Measurements from ENCODE around the gene TMEM92. TPM values are rescaled to one million over a fixed set of nuclear protein-coding genes. Genes with fewer than 3 reads are reported as not detected.

The TMEM92 gene
- total RNA-seq, 3 donors from 2014 or later: 0.33 TPM; not detected in 2

DNA sequence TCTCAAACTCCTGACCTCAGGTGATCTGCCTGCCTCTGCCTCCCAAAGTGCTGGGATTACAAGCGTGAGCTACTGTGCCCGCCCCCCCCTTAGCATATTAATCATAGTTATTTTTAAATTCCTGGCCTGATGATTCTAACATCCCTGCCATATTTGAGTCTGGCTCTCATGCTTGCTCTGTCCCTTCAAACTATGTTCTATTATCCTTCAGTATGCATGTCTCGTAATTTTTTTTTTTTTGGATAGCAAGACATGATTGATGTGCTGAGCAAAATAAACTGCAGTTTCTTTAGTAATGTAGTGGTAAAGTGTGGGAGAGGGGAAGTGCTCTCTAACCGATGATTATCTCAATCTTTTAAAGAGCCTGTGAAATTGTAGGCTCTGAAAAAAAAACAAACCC, 34.3 kb upstream of the TMEM92 start:
- Histone ChIP-seq H3K36me3 (no peaks in the 10 kb centered on the region), H3K9me3 (no peaks in the 10 kb centered on the region), H3K4me1 (no peaks in the 10 kb centered on the region), H3K4me3 (no peak overlapping the region), H3K27me3 (no peaks in the 10 kb centered on the region), H3K27ac (no peak overlapping the region)
- DNase-seq (ENCODE audit: low spot score in 2 of 2): no peak
- intact Hi-C loops (cut with DNase I; ENCODE audit: low total_unique reads): no loop called here
- TF ChIP-seq, protein P1, sequence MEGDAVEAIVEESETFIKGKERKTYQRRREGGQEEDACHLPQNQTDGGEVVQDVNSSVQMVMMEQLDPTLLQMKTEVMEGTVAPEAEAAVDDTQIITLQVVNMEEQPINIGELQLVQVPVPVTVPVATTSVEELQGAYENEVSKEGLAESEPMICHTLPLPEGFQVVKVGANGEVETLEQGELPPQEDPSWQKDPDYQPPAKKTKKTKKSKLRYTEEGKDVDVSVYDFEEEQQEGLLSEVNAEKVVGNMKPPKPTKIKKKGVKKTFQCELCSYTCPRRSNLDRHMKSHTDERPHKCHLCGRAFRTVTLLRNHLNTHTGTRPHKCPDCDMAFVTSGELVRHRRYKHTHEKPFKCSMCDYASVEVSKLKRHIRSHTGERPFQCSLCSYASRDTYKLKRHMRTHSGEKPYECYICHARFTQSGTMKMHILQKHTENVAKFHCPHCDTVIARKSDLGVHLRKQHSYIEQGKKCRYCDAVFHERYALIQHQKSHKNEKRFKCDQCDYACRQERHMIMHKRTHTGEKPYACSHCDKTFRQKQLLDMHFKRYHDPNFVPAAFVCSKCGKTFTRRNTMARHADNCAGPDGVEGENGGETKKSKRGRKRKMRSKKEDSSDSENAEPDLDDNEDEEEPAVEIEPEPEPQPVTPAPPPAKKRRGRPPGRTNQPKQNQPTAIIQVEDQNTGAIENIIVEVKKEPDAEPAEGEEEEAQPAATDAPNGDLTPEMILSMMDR (IDR thresholded peaks at IDR 0.05): no peak
- TF ChIP-seq POLR2AphosphoS5 (IDR thresholded peaks at IDR 0.05): no peak
- no peak for TF ChIP-seq POLR2A (IDR thresholded peaks at IDR 0.05)

DNA sequence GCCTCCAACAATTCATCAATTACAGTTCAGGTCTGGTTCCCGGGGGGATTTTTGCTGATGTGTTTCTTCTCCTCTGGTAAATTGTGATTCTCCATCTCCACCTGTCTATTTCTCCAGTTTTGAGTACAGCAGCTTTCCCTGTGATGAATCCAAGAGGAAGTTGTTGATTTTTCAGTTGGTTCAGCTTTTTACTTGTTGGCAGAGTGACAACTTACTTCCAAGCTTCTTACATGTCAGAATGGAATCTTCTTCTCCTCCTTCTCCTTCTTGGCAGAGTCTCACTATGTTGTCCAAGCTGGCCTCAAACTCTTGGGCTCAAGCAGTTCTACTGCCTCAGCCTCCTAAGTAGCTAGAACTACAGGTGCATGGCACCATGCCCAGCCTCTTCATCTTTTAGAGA, 33.4 kb upstream of the TMEM92 start:
- DNase-seq (ENCODE audit: low spot score in 2 of 2): no peak
- H3K4me3 ChIP-seq: no peak overlapping the region
- H3K4me1 ChIP-seq: no peaks in the 10 kb centered on the region
- TF ChIP-seq, protein P1 (IDR thresholded peaks at IDR 0.05): no peak
- TF ChIP-seq POLR2A (IDR thresholded peaks at IDR 0.05) (no peak), POLR2AphosphoS5 (IDR thresholded peaks at IDR 0.05) (no peak)
- no peaks in the 10 kb centered on the region for H3K27me3 ChIP-seq
- no peak overlapping the region for H3K27ac ChIP-seq
- no peaks in the 10 kb centered on the region for H3K9me3 ChIP-seq
- H3K36me3 ChIP-seq: no peaks in the 10 kb centered on the region
- intact Hi-C loops (cut with DNase I; ENCODE audit: low total_unique reads): no loop called here

DNA sequence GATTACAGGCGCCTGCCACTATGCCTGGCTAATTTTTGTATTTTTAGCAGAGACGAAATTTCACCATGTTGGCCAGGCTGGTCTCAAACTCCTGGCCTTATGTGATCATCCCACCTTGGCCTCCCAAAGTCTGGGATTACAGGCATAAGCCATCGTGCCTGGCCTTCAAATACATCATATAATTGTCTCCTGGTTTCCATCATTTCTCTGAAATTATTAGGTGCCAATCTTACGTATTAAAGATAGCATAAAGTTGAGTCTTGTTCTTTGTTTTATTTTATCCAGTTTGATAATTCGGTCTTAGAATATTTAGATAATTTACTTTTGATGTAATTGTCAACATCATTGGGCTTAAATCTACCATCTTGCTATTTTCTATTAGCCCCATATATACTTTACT, 32.8 kb upstream of the TMEM92 start:
- TF ChIP-seq POLR2A (IDR thresholded peaks at IDR 0.05) (no peak), POLR2AphosphoS5 (IDR thresholded peaks at IDR 0.05) (no peak)
- TF ChIP-seq, protein P1 (IDR thresholded peaks at IDR 0.05): no peak
- intact Hi-C loops (cut with DNase I; ENCODE audit: low total_unique reads): no loop called here
- Histone ChIP-seq H3K27ac (no peak overlapping the region), H3K36me3 (no peaks in the 10 kb centered on the region), H3K4me1 (no peaks in the 10 kb centered on the region), H3K9me3 (no peaks in the 10 kb centered on the region), H3K27me3 (no peaks in the 10 kb centered on the region), H3K4me3 (no peak overlapping the region)
- no peak for DNase-seq (ENCODE audit: low spot score in 2 of 2)

DNA sequence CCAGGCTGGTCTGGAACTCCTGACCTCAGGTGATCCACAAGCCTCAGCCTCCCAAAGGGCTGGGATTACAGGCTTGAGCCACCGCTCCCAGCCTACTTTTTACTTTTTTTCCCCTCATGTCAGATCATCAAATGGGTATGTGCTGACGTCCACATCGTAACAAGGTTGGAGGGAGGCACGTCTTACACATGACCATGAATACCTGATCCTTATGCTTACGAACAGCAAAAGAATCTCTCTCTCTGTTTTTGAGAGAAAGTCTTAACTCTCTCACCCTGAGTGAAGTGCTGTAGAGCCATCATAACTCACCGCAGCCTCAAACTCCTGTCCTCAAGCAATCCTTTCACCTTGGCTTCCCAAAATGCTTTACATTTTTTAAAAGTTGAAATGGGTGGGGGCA, 29.5 kb upstream of the TMEM92 start:
- DNase-seq (ENCODE audit: low spot score in 2 of 2): no peak
- TF ChIP-seq POLR2A (IDR thresholded peaks at IDR 0.05): no peak
- TF ChIP-seq, protein P1 (IDR thresholded peaks at IDR 0.05): no peak
- intact Hi-C loops (cut with DNase I; ENCODE audit: low total_unique reads): no loop called here
- H3K4me1 ChIP-seq: no peaks in the 10 kb centered on the region
- peaks cover 0 to 4% of the 10 kb centered on the region in 2 donors for H3K9me3 ChIP-seq
- H3K27me3 ChIP-seq: no peaks in the 10 kb centered on the region
- no peaks in the 10 kb centered on the region for H3K36me3 ChIP-seq
- no peak overlapping the region for H3K4me3 ChIP-seq
- H3K27ac ChIP-seq: no peak overlapping the region

DNA sequence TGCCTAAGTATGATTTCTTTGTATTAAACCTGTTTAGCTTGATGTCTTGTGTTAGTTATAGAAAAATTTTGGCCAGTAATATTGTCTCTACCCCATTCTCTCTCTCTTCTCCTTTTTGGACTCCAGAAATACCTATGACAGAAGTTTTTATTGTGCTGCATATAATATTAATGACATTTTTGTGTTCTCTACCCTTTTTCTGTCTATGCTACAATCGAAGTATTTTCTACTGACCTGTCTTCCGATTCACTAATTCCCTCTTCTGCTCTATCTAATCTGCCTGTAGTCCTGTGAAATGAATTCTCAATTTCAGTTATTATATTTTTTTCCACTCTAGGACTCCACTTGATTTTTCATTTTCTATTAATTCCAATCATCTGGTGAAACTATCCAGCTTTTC, 26.0 kb upstream of the TMEM92 start:
- no peaks in the 10 kb centered on the region for H3K36me3 ChIP-seq
- no peak overlapping the region for H3K27ac ChIP-seq
- TF ChIP-seq POLR2AphosphoS5 (IDR thresholded peaks at IDR 0.05) (no peak), POLR2A (IDR thresholded peaks at IDR 0.05) (no peak)
- TF ChIP-seq, protein P1 (IDR thresholded peaks at IDR 0.05): no peak
- no peak overlapping the region for H3K4me3 ChIP-seq
- H3K4me1 ChIP-seq: no peaks in the 10 kb centered on the region
- H3K9me3 ChIP-seq: peaks cover 0 to 4% of the 10 kb centered on the region in 2 donors
- no peaks in the 10 kb centered on the region for H3K27me3 ChIP-seq
- no peak for DNase-seq (ENCODE audit: low spot score in 2 of 2)
- intact Hi-C loops (cut with DNase I; ENCODE audit: low total_unique reads): no loop called here

Data from breast epithelium (tissue), 4 donors.